ENCODE measurements around the gene CSMD2.
"Not testable (repeated sequence)": the region's sequence is repeated elsewhere in the genome, so short reads cannot be mapped to it uniquely, and the experiment has no call there.

The CSMD2 gene

GRCh38 chr1:34016281-34016680 is 148.7 kb downstream of the CSMD2 start:
- not testable (repeated sequence) for H3K4me3 Mint-ChIP-seq; H3K9me3 Mint-ChIP-seq; DNase-seq; H3K27ac Mint-ChIP-seq; H3K36me3 Mint-ChIP-seq (ENCODE audit: insufficient read depth); H3K4me1 Mint-ChIP-seq (ENCODE audit: low read depth in 2 of 2); ATAC-seq (replicated peaks)
- H3K27me3 Mint-ChIP-seq = peaks cover 31 to 48% of the 10 kb centered on the region in 2 donors

- Mint-ChIP-seq H3K27me3 (peaks cover 27 to 32% of the 10 kb centered on the region in 2 donors), H3K9me3 (no peaks in the 10 kb centered on the region), H3K4me1 (ENCODE audit: low read depth in 2 of 2) (no peaks in the 10 kb centered on the region), H3K36me3 (ENCODE audit: insufficient read depth) (peaks cover 2% of the 10 kb centered on the region), H3K4me3 (no peak overlapping the region), H3K27ac (no peak overlapping the region)
- ATAC-seq (replicated peaks) = no peak
- DNase-seq = no peak
These were observed 150.9 kb downstream of the CSMD2 start for GRCh38 chr1:34013958-34014737.

GRCh38 chr1:34013136-34013535 is 151.9 kb downstream of the CSMD2 start:
- H3K27me3 Mint-ChIP-seq = peaks cover 25 to 34% of the 10 kb centered on the region in 2 donors
- no peaks in the 10 kb centered on the region for H3K9me3 Mint-ChIP-seq
- H3K4me1 Mint-ChIP-seq (ENCODE audit: low read depth in 2 of 2) = no peaks in the 10 kb centered on the region
- no peak overlapping the region for H3K4me3 Mint-ChIP-seq
- no peak overlapping the region for H3K27ac Mint-ChIP-seq
- DNase-seq (no peak), ATAC-seq (replicated peaks) (no peak)
- H3K36me3 Mint-ChIP-seq (ENCODE audit: insufficient read depth) = peaks cover 2% of the 10 kb centered on the region

GRCh38 chr1:34009340-34009985 is 155.6 kb downstream of the CSMD2 start:
- no peak for DNase-seq
- H3K36me3 Mint-ChIP-seq (ENCODE audit: insufficient read depth) = peaks cover 2% of the 10 kb centered on the region
- H3K4me3 Mint-ChIP-seq = no peak overlapping the region

GRCh38 chr1:34007760-34008159 is 157.3 kb downstream of the CSMD2 start:
- Mint-ChIP-seq H3K9me3 (no peaks in the 10 kb centered on the region), H3K4me3 (no peak overlapping the region), H3K27ac (no peak overlapping the region), H3K27me3 (peaks cover 21 to 22% of the 10 kb centered on the region in 2 donors), H3K4me1 (ENCODE audit: low read depth in 2 of 2) (no peaks in the 10 kb centered on the region), H3K36me3 (ENCODE audit: insufficient read depth) (no peaks in the 10 kb centered on the region)
- DNase-seq = no peak
- no peak for ATAC-seq (replicated peaks)

More at GRCh38 chr1:34009340-34009985, 155.6 kb downstream of the CSMD2 start:
- no peak for ATAC-seq (replicated peaks)
- no peaks in the 10 kb centered on the region for H3K9me3 Mint-ChIP-seq
- peaks cover 24 to 34% of the 10 kb centered on the region in 2 donors for H3K27me3 Mint-ChIP-seq
- H3K4me1 Mint-ChIP-seq (ENCODE audit: low read depth in 2 of 2) = no peaks in the 10 kb centered on the region
- no peak overlapping the region for H3K27ac Mint-ChIP-seq

GRCh38 chr1:34005309-34005708 is 159.7 kb downstream of the CSMD2 start:
- H3K4me3 Mint-ChIP-seq = no peak overlapping the region

GRCh38 chr1:34002810-34003209 is 162.2 kb downstream of the CSMD2 start:
- ATAC-seq (replicated peaks) = no peak
- Mint-ChIP-seq H3K9me3 (no peaks in the 10 kb centered on the region), H3K27me3 (peaks cover 7 to 16% of the 10 kb centered on the region in 2 donors), H3K27ac (no peak overlapping the region), H3K4me1 (ENCODE audit: low read depth in 2 of 2) (no peaks in the 10 kb centered on the region), H3K4me3 (no peak overlapping the region), H3K36me3 (ENCODE audit: insufficient read depth) (no peaks in the 10 kb centered on the region)
- no peak for DNase-seq

More at GRCh38 chr1:34005309-34005708, 159.7 kb downstream of the CSMD2 start:
- DNase-seq (no peak), ATAC-seq (replicated peaks) (no peak)
- Mint-ChIP-seq H3K36me3 (ENCODE audit: insufficient read depth) (no peaks in the 10 kb centered on the region), H3K9me3 (no peaks in the 10 kb centered on the region), H3K4me1 (ENCODE audit: low read depth in 2 of 2) (no peaks in the 10 kb centered on the region), H3K27me3 (peaks cover 12 to 18% of the 10 kb centered on the region in 2 donors), H3K27ac (no peak overlapping the region)

GRCh38 chr1:33997127-33998036 is 167.6 kb downstream of the CSMD2 start:
- DNase-seq = no peak
- Mint-ChIP-seq H3K4me3 (no peak overlapping the region), H3K27ac (no peak overlapping the region), H3K4me1 (ENCODE audit: low read depth in 2 of 2) (no peaks in the 10 kb centered on the region), H3K27me3 (peaks cover 26 to 36% of the 10 kb centered on the region in 2 donors), H3K36me3 (ENCODE audit: insufficient read depth) (no peaks in the 10 kb centered on the region), H3K9me3 (no peaks in the 10 kb centered on the region)
- ATAC-seq (replicated peaks) = no peak

GRCh38 chr1:33996281-33996680 is 168.7 kb downstream of the CSMD2 start:
- DNase-seq (no peak), ATAC-seq (replicated peaks) (no peak)
- peaks cover 26 to 36% of the 10 kb centered on the region in 2 donors for H3K27me3 Mint-ChIP-seq
- no peaks in the 10 kb centered on the region for H3K4me1 Mint-ChIP-seq (ENCODE audit: low read depth in 2 of 2)
- no peak overlapping the region for H3K4me3 Mint-ChIP-seq
- no peak overlapping the region for H3K27ac Mint-ChIP-seq
- H3K9me3 Mint-ChIP-seq = no peaks in the 10 kb centered on the region
- no peaks in the 10 kb centered on the region for H3K36me3 Mint-ChIP-seq (ENCODE audit: insufficient read depth)

- DNase-seq = no peak
- no peak for ATAC-seq (replicated peaks)
These were observed 171.7 kb downstream of the CSMD2 start for GRCh38 chr1:33993301-33993700.

GRCh38 chr1:33990281-33990680 is 174.7 kb downstream of the CSMD2 start:
- no peaks in the 10 kb centered on the region for H3K36me3 Mint-ChIP-seq (ENCODE audit: insufficient read depth)
- no peak overlapping the region for H3K4me3 Mint-ChIP-seq
- no peak for DNase-seq
- H3K9me3 Mint-ChIP-seq = no peaks in the 10 kb centered on the region
- H3K27me3 Mint-ChIP-seq = peaks cover 29 to 31% of the 10 kb centered on the region in 2 donors
- H3K27ac Mint-ChIP-seq = no peak overlapping the region
- H3K4me1 Mint-ChIP-seq (ENCODE audit: low read depth in 2 of 2) = no peaks in the 10 kb centered on the region
- ATAC-seq (replicated peaks) = no peak

More at GRCh38 chr1:33993301-33993700, 171.7 kb downstream of the CSMD2 start:
- Mint-ChIP-seq H3K9me3 (no peaks in the 10 kb centered on the region), H3K27me3 (peaks cover 29 to 36% of the 10 kb centered on the region in 2 donors), H3K4me1 (ENCODE audit: low read depth in 2 of 2) (no peaks in the 10 kb centered on the region), H3K27ac (no peak overlapping the region), H3K36me3 (ENCODE audit: insufficient read depth) (no peaks in the 10 kb centered on the region), H3K4me3 (no peak overlapping the region)

GRCh38 chr1:33988161-33988560 is 176.9 kb downstream of the CSMD2 start:
- no peak overlapping the region for H3K4me3 Mint-ChIP-seq
- no peaks in the 10 kb centered on the region for H3K4me1 Mint-ChIP-seq (ENCODE audit: low read depth in 2 of 2)
- no peaks in the 10 kb centered on the region for H3K36me3 Mint-ChIP-seq (ENCODE audit: insufficient read depth)
- no peak overlapping the region for H3K27ac Mint-ChIP-seq
- no peaks in the 10 kb centered on the region for H3K9me3 Mint-ChIP-seq
- DNase-seq (no peak), ATAC-seq (replicated peaks) (no peak)
- H3K27me3 Mint-ChIP-seq = peaks cover 24 to 26% of the 10 kb centered on the region in 2 donors

GRCh38 chr1:33986390-33987095 is 178.5 kb downstream of the CSMD2 start:
- Mint-ChIP-seq H3K4me3 (no peak overlapping the region), H3K27me3 (peaks cover 38% of the 10 kb centered on the region in 2 donors), H3K27ac (no peak overlapping the region), H3K9me3 (no peaks in the 10 kb centered on the region), H3K4me1 (ENCODE audit: low read depth in 2 of 2) (no peaks in the 10 kb centered on the region), H3K36me3 (ENCODE audit: insufficient read depth) (no peaks in the 10 kb centered on the region)
- DNase-seq (no peak), ATAC-seq (replicated peaks) (no peak)

All from effector memory CD8-positive, alpha-beta T cell (primary cell).